Stimulated activated CD4-positive, alpha-beta T cell treated with anti-CD3 and anti-CD28 coated beads, Interleukin-4, amount 100 ng/mL, for 4 hours (primary cell): ENCODE results near the gene RNF181.
"Not testable (repeated sequence)": the region's sequence is repeated elsewhere in the genome, so short reads cannot be mapped to it uniquely, and the experiment has no call there.

ENCODE experiments used
- DNase-seq, 2 experiments: peaks; one replicate each; pipeline ENCODE4 v3.0.0-alpha.2; 2020

RNF181 gene

GRCh38 chr2:85577386-85578242 is 17.9 kb upstream of the RNF181 start, which contains the start of gene VAMP8:
TSS of gene VAMP8 (plus strand) at chr2:85577586. CDS start at chr2:85577647, 61 bp downstream.
- peak; percentile 60 for DNase-seq

- DNase-seq = peak in 1 of 2 experiments; percentile 10
These were observed 17.0 kb upstream of the RNF181 start for GRCh38 chr2:85578243-85579180.

- no peak for DNase-seq
These were observed 16.1 kb upstream of the RNF181 start for GRCh38 chr2:85579266-85579935.

GRCh38 chr2:85580206-85580605 is 15.3 kb upstream of the RNF181 start:
- DNase-seq = no peak

GRCh38 chr2:85582492-85582891 is 13.1 kb upstream of the RNF181 start:
- DNase-seq = no peak

- no peak for DNase-seq
These were observed 11.7 kb upstream of the RNF181 start for GRCh38 chr2:85583667-85584353.

- peak in 1 of 2 experiments; percentile 46 for DNase-seq
These were observed 11.1 kb upstream of the RNF181 start, which contains the start of gene VAMP5 for GRCh38 chr2:85584354-85584856. TSS of gene VAMP5 (plus strand) at chr2:85584431. CDS start at chr2:85584491, 60 bp downstream.

- DNase-seq = peak in 1 of 2 experiments; percentile 20
These were observed 10.4 kb upstream of the RNF181 start for GRCh38 chr2:85584857-85585780.

GRCh38 chr2:85585781-85586105 is 9.8 kb upstream of the RNF181 start:
- no peak for DNase-seq

GRCh38 chr2:85588236-85588635 is 7.3 kb upstream of the RNF181 start:
- DNase-seq = no peak

GRCh38 chr2:85588645-85589044 is 6.9 kb upstream of the RNF181 start:
- no peak for DNase-seq

GRCh38 chr2:85589181-85589580 is 6.4 kb upstream of the RNF181 start:
- no peak for DNase-seq

GRCh38 chr2:85589982-85590791 is 5.4 kb upstream of the RNF181 start:
- no peak for DNase-seq

GRCh38 chr2:85590950-85591349 is 4.6 kb upstream of the RNF181 start:
- no peak for DNase-seq

GRCh38 chr2:85591563-85591962 is 4.0 kb upstream of the RNF181 start:
- no peak for DNase-seq

GRCh38 chr2:85592299-85592698 is 3.2 kb upstream of the RNF181 start:
- not testable (repeated sequence) for DNase-seq

GRCh38 chr2:85593023-85593422 is 2.5 kb upstream of the RNF181 start:
- no peak for DNase-seq

- DNase-seq = no peak
These were observed 737 bp upstream of the RNF181 start for GRCh38 chr2:85594715-85595300.

GRCh38 chr2:85596026-85596333 is 435 bp downstream of the RNF181 start:
- peak in 1 of 2 experiments; percentile 30 for DNase-seq
